Astrocyte (in vitro differentiated cells and primary cell): ENCODE results near the gene INHBB.

ENCODE experiments used
- CTCF ChIP-seq: IDR thresholded peaks from 2 replicates; pipeline ENCODE4 v1.5.1; 2011; ENCODE audit warnings: low read depth, mild to moderate bottlenecking, inconsistent platforms, low read length, moderate library complexity; ENCODE audit not compliant: insufficient read depth
- EZH2 ChIP-seq: IDR thresholded peaks from 2 replicates; pipeline ENCODE4 v1.6.1; 2012; ENCODE audit warnings: mild to moderate bottlenecking, low read length, inconsistent platforms; ENCODE audit not compliant: insufficient read depth

GRCh38 chr2:120344214-120344975 lies 1.5 kb upstream of the INHBB start:
- TF ChIP-seq CTCF, result no peak
- peak; percentile 68 for TF ChIP-seq EZH2
